ENCODE results near the gene BCL11B.

The BCL11B gene

GRCh38 chr14:99267381-99267780 is 4.6 kb downstream of the BCL11B start:
- DNase-seq: peak; percentile 37

GRCh38 chr14:99266181-99267178 is 5.5 kb downstream of the BCL11B start:
- peak; percentile 90 for DNase-seq

GRCh38 chr14:99265571-99265970 is 6.4 kb downstream of the BCL11B start:
- DNase-seq: peak; percentile 54

GRCh38 chr14:99264691-99265450 is 7.1 kb downstream of the BCL11B start:
- peak; percentile 25 for DNase-seq

GRCh38 chr14:99263564-99264330 is 8.2 kb downstream of the BCL11B start:
- no peak for DNase-seq

- peak; percentile 32 for DNase-seq
Observed at GRCh38 chr14:99262977-99263448, 9.0 kb downstream of the BCL11B start.

GRCh38 chr14:99261912-99262787 is 9.8 kb downstream of the BCL11B start:
- DNase-seq: peak; percentile 91

GRCh38 chr14:99260587-99261551 is 11.1 kb downstream of the BCL11B start:
- DNase-seq: peak; percentile 80

GRCh38 chr14:99260116-99260515 is 11.9 kb downstream of the BCL11B start:
- peak; percentile 16 for DNase-seq

- DNase-seq: peak; percentile 82
Observed at GRCh38 chr14:99258876-99259726, 12.9 kb downstream of the BCL11B start.

- DNase-seq: no peak
Observed at GRCh38 chr14:99258341-99258861, 13.6 kb downstream of the BCL11B start.

GRCh38 chr14:99257673-99258221 is 14.2 kb downstream of the BCL11B start:
- peak; percentile 47 for DNase-seq

GRCh38 chr14:99257122-99257672 is 14.8 kb downstream of the BCL11B start:
- peak; percentile 14 for DNase-seq

- peak; percentile 11 for DNase-seq
Observed at GRCh38 chr14:99256483-99256874, 15.5 kb downstream of the BCL11B start.

GRCh38 chr14:99255621-99256482 is 16.1 kb downstream of the BCL11B start:
- peak; percentile 14 for DNase-seq

GRCh38 chr14:99254328-99255009 is 17.5 kb downstream of the BCL11B start:
- DNase-seq: no peak

- no peak for DNase-seq
Observed at GRCh38 chr14:99253890-99254289, 18.1 kb downstream of the BCL11B start.
